K562 (cell line): ENCODE results near the gene CALD1. TPM values are rescaled to one million over a fixed set of nuclear protein-coding genes. Genes with fewer than 3 reads are reported as not detected.

Source experiments
- ARID2 ChIP-seq: fragments of 450-650 bp; IDR thresholded peaks from 2 replicates; pipeline ENCODE4 v1.6.1; 2017; ENCODE audit warnings: antibody characterized with exemption, mild to moderate bottlenecking
- ATF7 ChIP-seq: fragments of 450-650 bp; IDR thresholded peaks from 2 replicates; pipeline ENCODE4 v1.7.1; 2014; ENCODE audit warnings: mild to moderate bottlenecking, moderate library complexity
- C11orf30 ChIP-seq: fragments of 450-650 bp; IDR thresholded peaks from 2 replicates; pipeline ENCODE4 v1.6.1; 2016; ENCODE audit warnings: low read depth, mild to moderate bottlenecking
- DMBX1 ChIP-seq: fragments of 250-450 bp; sonication (Bioruptor Pico); IDR thresholded peaks from 2 replicates; pipeline ENCODE4 v1.8.0; 2022; ENCODE audit warnings: inconsistent platforms, mild to moderate bottlenecking, moderate library complexity, borderline replicate concordance
- EP400 ChIP-seq: fragments of 450-650 bp; IDR thresholded peaks from 2 replicates; pipeline ENCODE4 v1.6.1; 2017; ENCODE audit warnings: antibody characterized with exemption, mild to moderate bottlenecking, moderate library complexity
- ETV6 ChIP-seq, 3 experiments: fragments of 150-350 bp in 1 of 3; sonication (generic) in 1 of 3; formaldehyde crosslinking in 1 of 3; IDR thresholded peaks; 2 replicates each; pipeline versions ENCODE4 v1.6.1 to v1.8.0; 2014 to 2022; ENCODE audit warnings: borderline replicate concordance in 2 of 3, low read depth in 2 of 3, antibody characterized with exemption in 1 of 3, low read length in 1 of 3, mild to moderate bottlenecking in 1 of 3, missing genetic modification reagents in 1 of 3
- FIP1L1 ChIP-seq: fragments of 200-400 bp; formaldehyde crosslinking; IDR thresholded peaks from 2 replicates; pipeline ENCODE4 v1.6.1; 2018; ENCODE audit warnings: mild to moderate bottlenecking, low read depth, low read length; ENCODE audit not compliant: poor library complexity, severe bottlenecking
- KAT2B ChIP-seq: IDR thresholded peaks from one replicate; pipeline ENCODE4 v1.6.1; 2012; ENCODE audit warnings: low read depth, mild to moderate bottlenecking, control low read depth, inconsistent platforms, low read length, moderate library complexity
- MCM5 ChIP-seq: fragments of 450-650 bp; IDR thresholded peaks from 2 replicates; pipeline ENCODE4 v1.6.1; 2016; ENCODE audit warnings: low read depth
- MEF2A ChIP-seq: IDR thresholded peaks from 2 replicates; pipeline ENCODE4 v1.6.1; 2011; ENCODE audit warnings: low read depth, mild to moderate bottlenecking, low read length, moderate library complexity; ENCODE audit not compliant: control insufficient read depth
- NCOA6 ChIP-seq: fragments of 450-650 bp; IDR thresholded peaks from 2 replicates; pipeline ENCODE4 v1.6.1; 2017; ENCODE audit warnings: mild to moderate bottlenecking
- PML ChIP-seq: IDR thresholded peaks from 2 replicates; pipeline ENCODE4 v1.6.1; 2012; ENCODE audit warnings: low read length, inconsistent platforms
- POLR2A ChIP-seq: fragments of 450-650 bp; conservative IDR thresholded peaks from 2 replicates; pipeline ENCODE4 v1.6.1; 2016
- TEAD2 ChIP-seq: fragments of 450-650 bp; IDR thresholded peaks from 2 replicates; pipeline ENCODE4 v1.6.1; 2016; ENCODE audit warnings: missing genetic modification characterization, control low read depth, missing compliant biosample characterization
- THRAP3 ChIP-seq: fragments of 450-650 bp; IDR thresholded peaks from 2 replicates; pipeline ENCODE4 v1.6.1; 2016; ENCODE audit warnings: mild to moderate bottlenecking, inconsistent platforms, borderline replicate concordance
- ZBED1 ChIP-seq: IDR thresholded peaks from 2 replicates; pipeline ENCODE4 v1.6.1; 2014
- ZNF175 ChIP-seq: fragments of 200-800 bp; sonication (Bioruptor generic); IDR thresholded peaks from 2 replicates; pipeline ENCODE4 v1.6.1; 2016; ENCODE audit warnings: low read depth, mild to moderate bottlenecking, missing genetic modification characterization, missing compliant biosample characterization
- ZNF644 ChIP-seq: fragments of 200-800 bp; sonication (Bioruptor generic); IDR thresholded peaks from 2 replicates; pipeline ENCODE4 v1.6.1; 2016; ENCODE audit warnings: low read depth, missing genetic modification characterization, missing compliant biosample characterization
- ZZZ3 ChIP-seq: fragments of 450-650 bp; IDR thresholded peaks from 2 replicates; pipeline ENCODE4 v1.6.1; 2016; ENCODE audit warnings: antibody characterized with exemption, mild to moderate bottlenecking, moderate library complexity
- polyA plus RNA-seq, 8 experiments: library from polyadenylated mRNA; depleted of rRNA in 4 of 8; stranded (reverse) in 5 of 8; unstranded in 3 of 8; fragments of >200 nt; fragmentation: Nextera tagmentation in 2 of 8; fragmentation: Illumina TruSeq in 1 of 8; extraction: Ambion mirVana in 2 of 8; extraction: Trizol in 1 of 8; gene quantifications; 2 replicates each; pipeline versions ENCODE4 v1.2.1 to v1.2.3, GENCODE V29; 2011 to 2014; ENCODE audit warnings: inconsistent platforms in 1 of 8, missing spikeins in 1 of 8
- total RNA-seq, 7 experiments: library from RNA; depleted of rRNA in 6 of 7; stranded (reverse); fragments of >200 nt in 6 of 7; fragmentation: Illumina TruSeq in 2 of 7; extraction: Trizol in 2 of 7; gene quantifications; 2 replicates each; pipeline versions ENCODE4 v1.2.1 to v1.2.3, GENCODE V29; 2011 to 2021; ENCODE audit warnings: low replicate concordance in 1 of 7
- TF ChIP-seq, protein P1 (sequence below): fragments of 450-650 bp; formaldehyde crosslinking; IDR thresholded peaks from 2 replicates; pipeline ENCODE4 v1.4.0; 2022; ENCODE audit warnings: missing genetic modification characterization
- TF ChIP-seq, protein P2 (sequence below), 2 experiments: fragments of 450-650 bp; IDR thresholded peaks; 2 replicates each; pipeline ENCODE4 v1.6.1; 2016
- TF ChIP-seq, protein P3 (sequence below): fragments of 450-650 bp; IDR thresholded peaks from 2 replicates; pipeline ENCODE4 v1.6.1; 2016
- TF ChIP-seq, protein P4 (sequence below): fragments of 250-450 bp; sonication (Bioruptor Pico); IDR thresholded peaks from 2 replicates; pipeline ENCODE4 v1.4.0; 2020; ENCODE audit warnings: mild to moderate bottlenecking

Gene CALD1
- total and polyA plus RNA-seq, 9 of the 15 experiments (the other 6 are each of a cell fraction or from before 2014, with no cell fraction given): 0.40 TPM; not detected in 8

DNA sequence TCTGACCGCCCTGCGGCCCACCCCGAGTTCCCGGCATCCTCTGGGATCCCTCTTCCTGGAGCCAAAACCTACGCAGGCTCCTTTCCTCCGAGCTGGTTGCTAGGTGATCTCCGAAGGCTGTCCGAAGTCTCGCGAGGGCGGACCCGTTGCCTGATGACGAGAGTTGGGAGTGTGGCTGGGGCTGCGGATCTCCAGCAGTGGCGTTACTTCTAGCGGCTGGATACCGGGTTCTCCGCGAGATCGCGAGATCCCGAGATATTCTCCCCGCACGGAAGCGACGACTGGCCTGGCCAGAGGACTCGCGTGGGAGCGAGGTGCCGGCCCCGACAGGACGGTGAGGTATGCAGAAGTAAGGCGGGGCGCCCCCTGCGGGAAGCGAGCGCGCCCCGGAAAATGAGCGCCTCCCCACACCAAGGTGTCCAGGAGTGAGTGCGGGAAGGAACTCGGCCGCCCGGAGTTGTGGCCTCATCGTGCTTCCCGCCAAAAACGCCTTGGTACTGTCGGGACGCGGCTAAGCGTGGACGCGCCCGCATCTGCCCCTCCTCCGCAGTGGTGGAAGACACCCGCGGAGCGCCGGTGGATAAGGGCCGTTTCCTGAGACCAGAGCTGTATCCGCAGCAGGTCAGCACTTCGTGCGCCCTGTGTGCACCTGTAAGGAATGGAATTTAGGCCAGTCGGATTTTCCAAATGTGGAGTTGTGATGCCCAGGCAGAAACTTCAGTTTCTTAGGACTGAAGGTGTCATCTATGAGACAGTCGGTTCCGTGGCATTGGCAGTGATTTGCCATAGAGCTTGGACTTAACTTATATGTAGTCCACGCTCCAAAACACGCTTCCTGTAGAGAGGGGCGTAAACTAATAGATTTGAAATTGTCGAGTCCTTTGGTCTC lies 207.2 kb downstream of the CALD1 start, which contains the start of gene AGBL3 (continued):
- peak; percentile 6; the same call in 1 of the 2 replicates for TF ChIP-seq ZNF175 (CRISPR knock-in tag)
- TF ChIP-seq, protein P1, sequence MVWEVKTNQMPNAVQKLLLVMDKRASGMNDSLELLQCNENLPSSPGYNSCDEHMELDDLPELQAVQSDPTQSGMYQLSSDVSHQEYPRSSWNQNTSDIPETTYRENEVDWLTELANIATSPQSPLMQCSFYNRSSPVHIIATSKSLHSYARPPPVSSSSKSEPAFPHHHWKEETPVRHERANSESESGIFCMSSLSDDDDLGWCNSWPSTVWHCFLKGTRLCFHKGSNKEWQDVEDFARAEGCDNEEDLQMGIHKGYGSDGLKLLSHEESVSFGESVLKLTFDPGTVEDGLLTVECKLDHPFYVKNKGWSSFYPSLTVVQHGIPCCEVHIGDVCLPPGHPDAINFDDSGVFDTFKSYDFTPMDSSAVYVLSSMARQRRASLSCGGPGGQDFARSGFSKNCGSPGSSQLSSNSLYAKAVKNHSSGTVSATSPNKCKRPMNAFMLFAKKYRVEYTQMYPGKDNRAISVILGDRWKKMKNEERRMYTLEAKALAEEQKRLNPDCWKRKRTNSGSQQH (CRISPR knock-in tag): no peak
- TF ChIP-seq, protein P2, sequence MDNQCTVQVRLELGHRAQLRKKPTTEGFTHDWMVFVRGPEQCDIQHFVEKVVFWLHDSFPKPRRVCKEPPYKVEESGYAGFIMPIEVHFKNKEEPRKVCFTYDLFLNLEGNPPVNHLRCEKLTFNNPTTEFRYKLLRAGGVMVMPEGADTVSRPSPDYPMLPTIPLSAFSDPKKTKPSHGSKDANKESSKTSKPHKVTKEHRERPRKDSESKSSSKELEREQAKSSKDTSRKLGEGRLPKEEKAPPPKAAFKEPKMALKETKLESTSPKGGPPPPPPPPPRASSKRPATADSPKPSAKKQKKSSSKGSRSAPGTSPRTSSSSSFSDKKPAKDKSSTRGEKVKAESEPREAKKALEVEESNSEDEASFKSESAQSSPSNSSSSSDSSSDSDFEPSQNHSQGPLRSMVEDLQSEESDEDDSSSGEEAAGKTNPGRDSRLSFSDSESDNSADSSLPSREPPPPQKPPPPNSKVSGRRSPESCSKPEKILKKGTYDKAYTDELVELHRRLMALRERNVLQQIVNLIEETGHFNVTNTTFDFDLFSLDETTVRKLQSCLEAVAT (IDR thresholded peaks at IDR 0.05): peak in 1 of 2 experiments; percentile 6; a peak in 1 of 4 replicates
- peak; percentile 91 for TF ChIP-seq ATF7
- peak; percentile 36; the same call in 1 of the 2 replicates for TF ChIP-seq THRAP3
- peak; percentile 64; the same call in 1 of the 2 replicates for TF ChIP-seq C11orf30
- TF ChIP-seq PML: peak; percentile 58; the same call in 1 of the 2 replicates
- TF ChIP-seq POLR2A: peak; percentile 93
- TF ChIP-seq EP400: peak; percentile 95
- TF ChIP-seq ZBED1: no peak
- TF ChIP-seq FIP1L1: peak; percentile 88
- TF ChIP-seq MEF2A: 0 out of 2 replicates have a peak, but pooled peaks have one; percentile 9
- 0 out of 2 replicates have a peak, but pooled peaks have one; percentile 15 for TF ChIP-seq DMBX1
- peak; percentile 40; the same call in 1 of the 2 replicates for TF ChIP-seq ARID2
- TF ChIP-seq KAT2B: peak; percentile 65
- TF ChIP-seq, protein P3, sequence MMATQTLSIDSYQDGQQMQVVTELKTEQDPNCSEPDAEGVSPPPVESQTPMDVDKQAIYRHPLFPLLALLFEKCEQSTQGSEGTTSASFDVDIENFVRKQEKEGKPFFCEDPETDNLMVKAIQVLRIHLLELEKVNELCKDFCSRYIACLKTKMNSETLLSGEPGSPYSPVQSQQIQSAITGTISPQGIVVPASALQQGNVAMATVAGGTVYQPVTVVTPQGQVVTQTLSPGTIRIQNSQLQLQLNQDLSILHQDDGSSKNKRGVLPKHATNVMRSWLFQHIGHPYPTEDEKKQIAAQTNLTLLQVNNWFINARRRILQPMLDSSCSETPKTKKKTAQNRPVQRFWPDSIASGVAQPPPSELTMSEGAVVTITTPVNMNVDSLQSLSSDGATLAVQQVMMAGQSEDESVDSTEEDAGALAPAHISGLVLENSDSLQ: peak; percentile 31; the same call in 1 of the 2 replicates
- TF ChIP-seq TEAD2 (tag): no peak
- TF ChIP-seq MCM5: no peak
- TF ChIP-seq ZNF644 (tag): 0 out of 2 replicates have a peak, but pooled peaks have one; percentile 18
- TF ChIP-seq ZZZ3: peak; percentile 95
- peak in 1 of 2 experiments; percentile 26; a peak in 1 of 4 replicates for TF ChIP-seq ETV6 (IDR thresholded peaks at IDR 0.05; ENCODE audit: borderline replicate concordance in 1 of 2, low read depth in 2 of 2, low read length in 1 of 2)
- TF ChIP-seq ETV6 (CRISPR knock-in tag; IDR thresholded peaks at IDR 0.05; ENCODE audit: borderline replicate concordance): peak; percentile 94; the same call in 1 of the 2 replicates
- TF ChIP-seq NCOA6: no peak
- TF ChIP-seq, protein P4, sequence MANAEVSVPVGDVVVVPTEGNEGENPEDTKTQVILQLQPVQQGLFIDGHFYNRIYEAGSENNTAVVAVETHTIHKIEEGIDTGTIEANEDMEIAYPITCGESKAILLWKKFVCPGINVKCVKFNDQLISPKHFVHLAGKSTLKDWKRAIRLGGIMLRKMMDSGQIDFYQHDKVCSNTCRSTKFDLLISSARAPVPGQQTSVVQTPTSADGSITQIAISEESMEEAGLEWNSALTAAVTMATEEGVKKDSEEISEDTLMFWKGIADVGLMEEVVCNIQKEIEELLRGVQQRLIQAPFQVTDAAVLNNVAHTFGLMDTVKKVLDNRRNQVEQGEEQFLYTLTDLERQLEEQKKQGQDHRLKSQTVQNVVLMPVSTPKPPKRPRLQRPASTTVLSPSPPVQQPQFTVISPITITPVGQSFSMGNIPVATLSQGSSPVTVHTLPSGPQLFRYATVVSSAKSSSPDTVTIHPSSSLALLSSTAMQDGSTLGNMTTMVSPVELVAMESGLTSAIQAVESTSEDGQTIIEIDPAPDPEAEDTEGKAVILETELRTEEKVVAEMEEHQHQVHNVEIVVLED (CRISPR knock-in tag): 0 out of 2 replicates have a peak, but pooled peaks have one; percentile 37
